OCI-LY7 (cell line): ENCODE data around the gene SPNS1.

ENCODE experiments used
- CTCF ChIP-seq: fragments of 200-600 bp; sonication (generic); conservative IDR thresholded peaks from 2 replicates; pipeline ENCODE4 v1.5.1; 2014; ENCODE audit warnings: mild to moderate bottlenecking, antibody characterized with exemption, low read length, moderate library complexity, mixed read lengths
- EZH2phosphoT487 ChIP-seq: fragments of 200-600 bp; sonication (generic); IDR thresholded peaks from 2 replicates; pipeline ENCODE4 v1.6.1; 2018; ENCODE audit warnings: low read depth, borderline replicate concordance, mild to moderate bottlenecking, mixed run types, antibody characterized with exemption, low read length, moderate library complexity, mixed read lengths

- TF ChIP-seq EZH2phosphoT487: no peak
- TF ChIP-seq CTCF: no peak
These were observed 12.7 kb downstream of the SPNS1 start for GRCh38 chr16:28987170-28987853.
